Gastroesophageal sphincter (tissue), 3 donors: Measurements from ENCODE around the gene BGN.

ENCODE experiments used
- POLR2A ChIP-seq, 2 donors: fragments of 450-650 bp; IDR thresholded peaks; one replicate each; pipeline ENCODE4 v1.6.1; 2017; ENCODE audit warnings: antibody characterized with exemption in 2 of 2, mild to moderate bottlenecking in 2 of 2, moderate library complexity in 1 of 2
- POLR2AphosphoS5 ChIP-seq: sonication (generic); formaldehyde crosslinking; IDR thresholded peaks from one replicate; pipeline ENCODE4 v1.6.1; 2017; ENCODE audit warnings: antibody characterized with exemption
- TF ChIP-seq, protein P1 (sequence below), 4 experiments: fragments of 200-600 bp in 2 of 4; fragments of 450-650 bp in 2 of 4; sonication (generic) in 1 of 4; IDR thresholded peaks; one replicate each; pipeline ENCODE4 v1.5.1; 2017 to 2019; ENCODE audit warnings: antibody characterized with exemption in 4 of 4, mild to moderate bottlenecking in 2 of 4, moderate library complexity in 2 of 4

DNA sequence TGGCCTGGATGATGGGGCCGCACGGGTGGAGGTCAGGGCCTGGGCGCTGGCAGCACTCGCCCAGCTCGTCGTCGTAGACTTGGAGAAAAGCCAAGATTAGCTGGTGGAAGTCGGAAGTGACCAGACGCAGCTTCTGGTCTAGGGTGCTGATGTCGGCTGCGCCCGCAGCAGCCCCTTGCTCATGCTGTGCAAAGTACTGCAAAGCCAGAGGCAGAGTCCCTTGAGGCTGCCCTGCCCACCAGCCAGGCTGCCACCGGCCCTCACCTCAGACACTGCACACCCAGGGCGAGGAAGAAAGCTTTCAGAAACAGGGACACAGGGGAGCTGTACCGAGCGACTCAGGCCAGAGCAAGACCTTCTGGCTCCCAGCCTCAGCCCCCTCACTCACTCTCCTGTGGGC is 39.2 kb upstream of the BGN start:
- TF ChIP-seq, protein P1, sequence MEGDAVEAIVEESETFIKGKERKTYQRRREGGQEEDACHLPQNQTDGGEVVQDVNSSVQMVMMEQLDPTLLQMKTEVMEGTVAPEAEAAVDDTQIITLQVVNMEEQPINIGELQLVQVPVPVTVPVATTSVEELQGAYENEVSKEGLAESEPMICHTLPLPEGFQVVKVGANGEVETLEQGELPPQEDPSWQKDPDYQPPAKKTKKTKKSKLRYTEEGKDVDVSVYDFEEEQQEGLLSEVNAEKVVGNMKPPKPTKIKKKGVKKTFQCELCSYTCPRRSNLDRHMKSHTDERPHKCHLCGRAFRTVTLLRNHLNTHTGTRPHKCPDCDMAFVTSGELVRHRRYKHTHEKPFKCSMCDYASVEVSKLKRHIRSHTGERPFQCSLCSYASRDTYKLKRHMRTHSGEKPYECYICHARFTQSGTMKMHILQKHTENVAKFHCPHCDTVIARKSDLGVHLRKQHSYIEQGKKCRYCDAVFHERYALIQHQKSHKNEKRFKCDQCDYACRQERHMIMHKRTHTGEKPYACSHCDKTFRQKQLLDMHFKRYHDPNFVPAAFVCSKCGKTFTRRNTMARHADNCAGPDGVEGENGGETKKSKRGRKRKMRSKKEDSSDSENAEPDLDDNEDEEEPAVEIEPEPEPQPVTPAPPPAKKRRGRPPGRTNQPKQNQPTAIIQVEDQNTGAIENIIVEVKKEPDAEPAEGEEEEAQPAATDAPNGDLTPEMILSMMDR (IDR thresholded peaks at IDR 0.05): no peak
- no peak for TF ChIP-seq POLR2A (IDR thresholded peaks at IDR 0.05)
- TF ChIP-seq POLR2AphosphoS5: no peak
